Uterus (tissue), 2 donors: ENCODE measurements around the gene LGR6.

ENCODE experiments used
- CTCF ChIP-seq, 4 experiments: fragments of 200-600 bp in 2 of 4; fragments of 450-650 bp in 2 of 4; sonication (generic) in 2 of 4; IDR thresholded peaks; one replicate each; pipeline ENCODE4 v1.5.1; 2016 to 2019; ENCODE audit warnings: antibody characterized with exemption in 4 of 4, mild to moderate bottlenecking in 2 of 4, moderate library complexity in 1 of 4
- POLR2A ChIP-seq, 2 donors: fragments of 450-650 bp; IDR thresholded peaks; one replicate each; pipeline ENCODE4 v1.6.1; 2016; ENCODE audit warnings: antibody characterized with exemption in 2 of 2, mild to moderate bottlenecking in 1 of 2, moderate library complexity in 1 of 2

GRCh38 chr1:202165267-202165941 lies 28.2 kb upstream of the LGR6 start:
- no peak for TF ChIP-seq CTCF (IDR thresholded peaks at IDR 0.05)
- no peak for TF ChIP-seq POLR2A (IDR thresholded peaks at IDR 0.05)
